GM23338 (cell line): Measurements from ENCODE around the gene ARFIP1.

ENCODE experiments used
- CREB1 ChIP-seq: fragments of 250-450 bp; sonication (Bioruptor Pico); IDR thresholded peaks from 2 replicates; pipeline ENCODE4 v1.5.0; 2020; ENCODE audit warnings: low read depth, mild to moderate bottlenecking, moderate library complexity
- EZH2 ChIP-seq: fragments of 200-600 bp; sonication (generic); IDR thresholded peaks from one replicate; pipeline ENCODE4 v1.8.0; 2017; ENCODE audit warnings: antibody characterized with exemption, mild to moderate bottlenecking, low read depth; ENCODE audit not compliant: unreplicated experiment
- EZH2phosphoT487 ChIP-seq: fragments of 200-600 bp; sonication (generic); IDR thresholded peaks from one replicate; pipeline ENCODE4 v1.8.1; 2018; ENCODE audit warnings: antibody characterized with exemption; ENCODE audit not compliant: unreplicated experiment
- JUNB ChIP-seq: IDR thresholded peaks from one replicate; pipeline ENCODE4 v1.6.1; 2016; ENCODE audit warnings: antibody characterized with exemption; ENCODE audit not compliant: unreplicated experiment
- POLR2AphosphoS5 ChIP-seq: IDR thresholded peaks from 2 replicates; pipeline ENCODE4 v1.6.1; 2016; ENCODE audit warnings: antibody characterized with exemption, low read depth
- ZNF114 ChIP-seq: fragments of 250-450 bp; sonication (Bioruptor Pico); IDR thresholded peaks from 2 replicates; pipeline ENCODE4 v1.5.0; 2020; ENCODE audit warnings: mild to moderate bottlenecking, moderate library complexity
- ZNF331 ChIP-seq: fragments of 250-450 bp; sonication (Bioruptor Pico); IDR thresholded peaks from 2 replicates; pipeline ENCODE4 v1.5.0; 2020; ENCODE audit warnings: low read depth, mild to moderate bottlenecking, moderate library complexity
- TF ChIP-seq, protein P1 (sequence below), 2 experiments: fragments of 200-600 bp in 1 of 2; sonication (generic) in 1 of 2; conservative IDR thresholded peaks; 2 replicates each; pipeline versions ENCODE4 v1.5.1 to v1.6.1; 2016 to 2017; ENCODE audit warnings: antibody characterized with exemption in 2 of 2, low read depth in 2 of 2, mild to moderate bottlenecking in 2 of 2, moderate library complexity in 1 of 2

DNA sequence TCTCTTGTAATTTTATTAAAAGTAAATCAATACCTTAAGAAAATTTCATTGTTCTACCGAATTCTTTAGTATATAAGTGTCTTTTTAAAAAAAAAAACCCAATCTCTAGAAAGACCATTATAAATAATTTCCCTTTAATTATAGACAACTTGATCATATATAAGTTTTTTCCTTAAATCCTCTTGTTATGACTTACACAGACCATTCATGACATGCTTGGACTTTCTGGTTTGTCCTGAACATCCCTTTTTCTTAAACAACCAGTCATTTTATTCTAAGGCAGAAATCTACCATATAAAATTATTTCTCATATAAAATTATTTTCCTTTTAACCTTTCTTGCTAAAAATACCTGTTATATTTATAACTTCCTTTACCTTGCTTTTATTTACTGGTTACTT lies 141.0 kb downstream of the ARFIP1 start:
- TF ChIP-seq EZH2phosphoT487 (no peak), ZNF114 (CRISPR knock-in tag) (no peak), CREB1 (CRISPR knock-in tag) (no peak), POLR2AphosphoS5 (no peak), EZH2 (no peak), ZNF331 (CRISPR knock-in tag) (no peak), JUNB (no peak)
- TF ChIP-seq, protein P1, sequence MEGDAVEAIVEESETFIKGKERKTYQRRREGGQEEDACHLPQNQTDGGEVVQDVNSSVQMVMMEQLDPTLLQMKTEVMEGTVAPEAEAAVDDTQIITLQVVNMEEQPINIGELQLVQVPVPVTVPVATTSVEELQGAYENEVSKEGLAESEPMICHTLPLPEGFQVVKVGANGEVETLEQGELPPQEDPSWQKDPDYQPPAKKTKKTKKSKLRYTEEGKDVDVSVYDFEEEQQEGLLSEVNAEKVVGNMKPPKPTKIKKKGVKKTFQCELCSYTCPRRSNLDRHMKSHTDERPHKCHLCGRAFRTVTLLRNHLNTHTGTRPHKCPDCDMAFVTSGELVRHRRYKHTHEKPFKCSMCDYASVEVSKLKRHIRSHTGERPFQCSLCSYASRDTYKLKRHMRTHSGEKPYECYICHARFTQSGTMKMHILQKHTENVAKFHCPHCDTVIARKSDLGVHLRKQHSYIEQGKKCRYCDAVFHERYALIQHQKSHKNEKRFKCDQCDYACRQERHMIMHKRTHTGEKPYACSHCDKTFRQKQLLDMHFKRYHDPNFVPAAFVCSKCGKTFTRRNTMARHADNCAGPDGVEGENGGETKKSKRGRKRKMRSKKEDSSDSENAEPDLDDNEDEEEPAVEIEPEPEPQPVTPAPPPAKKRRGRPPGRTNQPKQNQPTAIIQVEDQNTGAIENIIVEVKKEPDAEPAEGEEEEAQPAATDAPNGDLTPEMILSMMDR (conservative IDR thresholded peaks at IDR 0.05; ENCODE audit: low read depth in 2 of 2) = no peak
